ENCODE data around the gene GNL2. TPM values are rescaled to one million over a fixed set of nuclear protein-coding genes. Genes with fewer than 3 reads are reported as not detected.
A peak's percentile ranks its signal among the peaks of the same experiment; 100 is the strongest.
"Not testable (repeated sequence)": the region's sequence is repeated elsewhere in the genome, so short reads cannot be mapped to it uniquely, and the experiment has no call there.

The GNL2 gene
- total RNA-seq, 1 donor from 2014 or later: 50.0 TPM

DNA sequence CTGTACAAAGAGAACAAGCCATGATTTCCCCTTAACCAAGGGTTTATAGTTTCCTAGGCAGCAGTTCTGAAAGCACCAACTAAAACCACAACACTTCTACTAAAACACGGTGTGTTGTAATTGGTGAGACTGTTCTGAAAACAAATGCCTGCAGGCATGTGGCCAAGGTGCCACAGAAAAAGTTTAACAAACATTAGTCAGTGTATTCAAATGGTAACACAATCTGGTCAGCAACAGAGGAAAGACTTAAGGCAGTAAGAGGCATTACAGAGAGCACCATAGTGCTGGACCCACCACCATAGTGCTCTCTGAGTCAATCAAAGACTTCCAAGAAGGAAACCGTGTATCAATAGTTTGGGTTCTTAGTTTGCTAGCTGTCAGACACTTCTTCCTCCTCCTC lies 58.4 kb downstream of the GNL2 start:
- DNase-seq (ENCODE audit: low spot score, unreplicated experiment): no peak
- H3K4me3 Mint-ChIP-seq (ENCODE audit: low read depth): no peak overlapping the region
- peaks cover 29% of the 10 kb centered on the region for H3K36me3 Mint-ChIP-seq (ENCODE audit: insufficient read depth)
- H3K4me1 Mint-ChIP-seq (ENCODE audit: low read depth): peaks cover 5% of the 10 kb centered on the region
- no peak overlapping the region for H3K27ac Mint-ChIP-seq
- TF ChIP-seq, protein P1, sequence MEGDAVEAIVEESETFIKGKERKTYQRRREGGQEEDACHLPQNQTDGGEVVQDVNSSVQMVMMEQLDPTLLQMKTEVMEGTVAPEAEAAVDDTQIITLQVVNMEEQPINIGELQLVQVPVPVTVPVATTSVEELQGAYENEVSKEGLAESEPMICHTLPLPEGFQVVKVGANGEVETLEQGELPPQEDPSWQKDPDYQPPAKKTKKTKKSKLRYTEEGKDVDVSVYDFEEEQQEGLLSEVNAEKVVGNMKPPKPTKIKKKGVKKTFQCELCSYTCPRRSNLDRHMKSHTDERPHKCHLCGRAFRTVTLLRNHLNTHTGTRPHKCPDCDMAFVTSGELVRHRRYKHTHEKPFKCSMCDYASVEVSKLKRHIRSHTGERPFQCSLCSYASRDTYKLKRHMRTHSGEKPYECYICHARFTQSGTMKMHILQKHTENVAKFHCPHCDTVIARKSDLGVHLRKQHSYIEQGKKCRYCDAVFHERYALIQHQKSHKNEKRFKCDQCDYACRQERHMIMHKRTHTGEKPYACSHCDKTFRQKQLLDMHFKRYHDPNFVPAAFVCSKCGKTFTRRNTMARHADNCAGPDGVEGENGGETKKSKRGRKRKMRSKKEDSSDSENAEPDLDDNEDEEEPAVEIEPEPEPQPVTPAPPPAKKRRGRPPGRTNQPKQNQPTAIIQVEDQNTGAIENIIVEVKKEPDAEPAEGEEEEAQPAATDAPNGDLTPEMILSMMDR (IDR thresholded peaks at IDR 0.05; ENCODE audit: unreplicated experiment): no peak
- H3K9me3 Mint-ChIP-seq (ENCODE audit: low read depth): no peaks in the 10 kb centered on the region
- no peaks in the 10 kb centered on the region for H3K27me3 Mint-ChIP-seq

DNA sequence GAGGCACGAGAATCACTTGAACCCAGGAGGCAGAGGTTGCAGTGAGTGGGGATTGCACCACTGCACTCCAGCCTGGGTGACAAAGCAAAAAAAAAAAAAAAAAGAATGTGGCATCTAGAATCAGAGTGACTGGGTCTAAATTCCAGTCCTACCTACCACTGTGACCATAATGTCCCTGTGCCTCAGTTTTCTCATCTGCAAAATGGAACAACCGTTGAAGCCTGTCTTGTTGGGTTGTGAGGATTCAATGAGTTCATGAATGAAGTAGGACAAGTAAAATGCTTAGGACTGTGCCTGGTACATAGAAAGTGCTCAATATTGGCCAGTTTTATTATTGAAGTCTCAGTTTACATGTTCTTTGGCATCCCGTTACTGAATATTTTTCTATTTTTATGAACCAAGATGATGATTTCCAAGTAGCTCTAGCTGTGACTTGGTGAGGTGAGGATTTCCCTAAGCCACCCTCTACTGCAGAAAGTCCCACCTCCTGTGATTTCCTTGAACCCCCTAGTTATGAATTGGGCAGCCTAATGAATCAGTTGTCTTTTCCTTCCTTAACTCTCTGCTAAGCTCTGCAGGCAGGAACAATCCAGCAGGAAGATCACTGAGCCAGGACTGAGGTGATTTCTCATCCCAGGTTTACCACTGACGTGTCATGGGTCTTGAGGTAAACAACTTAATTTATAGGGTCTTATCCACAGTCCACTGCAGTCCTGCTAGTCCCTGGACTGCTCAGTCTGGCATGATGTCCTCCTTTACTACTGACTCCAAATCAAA lies 62.2 kb downstream of the GNL2 start:
- peaks cover 18% of the 10 kb centered on the region for H3K36me3 Mint-ChIP-seq (ENCODE audit: insufficient read depth)
- no peak for DNase-seq (ENCODE audit: low spot score, unreplicated experiment)
- H3K4me1 Mint-ChIP-seq (ENCODE audit: low read depth): peaks cover 5% of the 10 kb centered on the region
- peak overlapping the region; percentile 96 for H3K27ac Mint-ChIP-seq
- no peaks in the 10 kb centered on the region for H3K9me3 Mint-ChIP-seq (ENCODE audit: low read depth)
- TF ChIP-seq, protein P1 (IDR thresholded peaks at IDR 0.05; ENCODE audit: unreplicated experiment): no peak
- no peaks in the 10 kb centered on the region for H3K27me3 Mint-ChIP-seq
- no peak overlapping the region for H3K4me3 Mint-ChIP-seq (ENCODE audit: low read depth)

DNA sequence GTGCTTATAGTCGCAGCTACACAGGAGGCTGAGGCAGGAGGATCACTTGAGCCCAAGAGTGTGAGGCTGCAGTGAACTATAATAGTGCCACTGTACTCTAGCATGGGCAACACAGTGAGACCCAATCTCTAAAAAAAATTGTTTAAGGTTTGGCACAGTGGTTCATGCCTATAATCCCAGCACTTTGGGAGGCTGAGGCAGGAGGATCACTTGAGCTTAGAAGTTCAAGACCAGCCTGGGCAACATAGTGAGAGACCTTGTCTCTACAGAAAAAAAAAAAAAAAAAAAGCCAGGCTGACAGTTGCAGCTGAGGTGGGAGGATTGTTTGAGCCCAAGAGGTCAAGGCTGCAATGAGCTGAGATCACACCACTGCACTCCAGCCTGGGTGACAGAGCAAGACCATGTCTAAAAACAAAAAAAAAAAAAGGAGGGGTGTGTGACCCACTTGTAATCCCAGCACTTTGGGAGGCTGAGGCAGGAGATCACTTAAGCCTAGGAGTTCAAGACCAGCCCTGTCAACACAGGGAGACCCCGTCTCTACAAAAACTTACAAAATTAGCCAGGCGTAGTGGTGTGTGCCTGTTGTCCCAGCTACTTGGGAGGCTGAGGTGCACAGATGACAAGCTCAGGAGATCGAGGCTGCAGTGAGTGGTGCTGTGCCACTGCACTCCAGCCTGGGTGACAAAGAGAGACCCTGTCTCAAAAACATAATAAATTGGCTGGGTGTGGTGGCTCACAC lies 63.1 kb downstream of the GNL2 start:
- not testable (repeated sequence) for DNase-seq (ENCODE audit: low spot score, unreplicated experiment); H3K9me3 Mint-ChIP-seq (ENCODE audit: low read depth); H3K4me1 Mint-ChIP-seq (ENCODE audit: low read depth); H3K27ac Mint-ChIP-seq; H3K4me3 Mint-ChIP-seq (ENCODE audit: low read depth); H3K27me3 Mint-ChIP-seq
- H3K36me3 Mint-ChIP-seq (ENCODE audit: insufficient read depth): peaks cover 14% of the 10 kb centered on the region

DNA sequence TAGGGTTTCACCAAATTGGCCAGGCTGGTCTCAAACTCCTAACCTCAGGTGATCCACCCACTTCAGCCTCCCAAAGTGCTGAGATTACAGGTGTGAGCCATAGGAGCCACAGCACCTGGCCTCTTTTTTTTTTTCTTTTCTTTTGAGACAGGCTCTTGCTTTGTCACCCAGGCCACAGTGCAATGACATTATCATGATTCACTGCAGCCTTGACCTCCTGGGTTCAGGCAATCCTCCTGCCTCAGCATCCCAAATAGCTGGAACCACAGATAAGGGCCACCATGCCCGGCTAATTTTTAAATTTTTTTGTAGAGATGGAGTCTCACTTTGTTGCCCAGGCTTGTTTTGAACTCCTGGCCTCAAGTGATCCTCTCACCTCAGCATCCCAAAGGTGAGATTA lies 65.8 kb downstream of the GNL2 start:
- not testable (repeated sequence) for H3K27me3 Mint-ChIP-seq; H3K27ac Mint-ChIP-seq; H3K4me3 Mint-ChIP-seq (ENCODE audit: low read depth); DNase-seq (ENCODE audit: low spot score, unreplicated experiment); H3K4me1 Mint-ChIP-seq (ENCODE audit: low read depth); H3K9me3 Mint-ChIP-seq (ENCODE audit: low read depth)
- peaks cover 10% of the 10 kb centered on the region for H3K36me3 Mint-ChIP-seq (ENCODE audit: insufficient read depth)

DNA sequence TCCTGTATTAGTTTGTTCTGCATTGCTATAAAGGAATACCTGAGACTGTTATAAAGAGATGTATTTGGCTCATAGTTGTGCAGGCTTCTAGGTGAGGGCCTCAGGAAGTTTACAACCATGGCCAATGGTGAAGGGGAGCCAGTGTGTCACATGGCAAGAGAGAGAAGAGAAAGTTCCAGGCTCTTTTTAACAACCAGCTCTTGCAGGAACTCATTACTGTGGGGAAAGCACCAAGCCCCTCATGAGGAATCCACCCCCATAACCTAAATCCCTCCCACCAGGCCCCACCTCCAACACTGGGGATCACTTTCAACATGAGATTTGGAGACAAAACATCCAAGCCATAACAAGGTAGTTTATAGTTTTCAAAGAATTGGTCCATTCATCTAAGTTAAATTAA lies 76.1 kb downstream of the GNL2 start:
- TF ChIP-seq, protein P1 (IDR thresholded peaks at IDR 0.05; ENCODE audit: unreplicated experiment): no peak

DNA sequence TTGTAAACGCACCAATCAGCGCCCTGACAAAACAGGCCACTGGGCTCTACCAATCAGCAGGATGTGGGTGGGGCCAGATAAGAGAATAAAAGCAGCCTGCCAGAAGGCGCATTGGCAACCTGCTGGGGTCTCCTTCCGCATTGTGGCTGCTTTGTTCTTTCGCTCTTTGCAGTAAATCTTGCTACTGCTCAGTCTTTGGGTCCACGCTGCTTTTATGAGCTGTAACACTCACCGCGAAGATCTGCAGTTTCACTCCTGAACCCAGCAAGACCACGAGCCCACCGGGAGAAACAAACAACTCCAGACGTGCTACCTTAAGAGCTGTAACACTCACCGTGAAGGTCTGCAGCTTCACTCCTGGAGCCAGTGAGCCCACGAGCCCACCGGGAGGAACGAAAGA lies 76.8 kb downstream of the GNL2 start:
- H3K4me3 Mint-ChIP-seq (ENCODE audit: low read depth); H3K27ac Mint-ChIP-seq: not testable (repeated sequence)

More for the DNA sequence above, 76.1 kb downstream of the GNL2 start:
- Mint-ChIP-seq H3K9me3 (ENCODE audit: low read depth) (no peaks in the 10 kb centered on the region), H3K27me3 (peaks cover 3% of the 10 kb centered on the region), H3K27ac (no peak overlapping the region), H3K4me1 (ENCODE audit: low read depth) (peaks cover 8% of the 10 kb centered on the region), H3K4me3 (ENCODE audit: low read depth) (no peak overlapping the region), H3K36me3 (ENCODE audit: insufficient read depth) (no peaks in the 10 kb centered on the region)
- DNase-seq (ENCODE audit: low spot score, unreplicated experiment): no peak

DNA sequence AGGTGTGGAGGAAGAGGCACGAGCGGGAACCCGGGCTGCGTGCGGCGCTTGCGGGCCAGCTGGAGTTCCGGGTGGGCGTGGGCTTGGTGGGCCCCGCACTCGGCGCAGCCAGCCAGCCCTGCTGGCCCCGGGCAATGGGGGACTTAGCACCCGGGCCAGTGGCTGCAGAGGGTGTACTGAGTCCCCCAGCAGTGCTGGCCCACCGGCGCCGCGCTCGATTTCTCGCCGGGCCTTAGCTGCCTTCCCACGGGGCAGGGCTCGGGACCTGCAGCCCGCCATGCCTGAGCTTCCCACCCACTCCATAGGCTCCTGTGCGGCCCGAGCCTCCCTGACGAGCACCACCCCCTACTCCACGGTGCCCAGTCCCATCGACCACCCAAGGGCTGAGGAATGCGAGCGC lies 77.5 kb downstream of the GNL2 start:
- not testable (repeated sequence) for H3K36me3 Mint-ChIP-seq (ENCODE audit: insufficient read depth); DNase-seq (ENCODE audit: low spot score, unreplicated experiment); H3K27me3 Mint-ChIP-seq; H3K9me3 Mint-ChIP-seq (ENCODE audit: low read depth); H3K27ac Mint-ChIP-seq; H3K4me3 Mint-ChIP-seq (ENCODE audit: low read depth)
- peaks cover 12% of the 10 kb centered on the region for H3K4me1 Mint-ChIP-seq (ENCODE audit: low read depth)

More for the DNA sequence above, 76.8 kb downstream of the GNL2 start:
- DNase-seq (ENCODE audit: low spot score, unreplicated experiment); H3K36me3 Mint-ChIP-seq (ENCODE audit: insufficient read depth); H3K4me1 Mint-ChIP-seq (ENCODE audit: low read depth); H3K9me3 Mint-ChIP-seq (ENCODE audit: low read depth); H3K27me3 Mint-ChIP-seq: not testable (repeated sequence)
